ENCODE results near the gene C2orf74. TPM values are rescaled to one million over a fixed set of nuclear protein-coding genes. Genes with fewer than 3 reads are reported as not detected.
"Not testable (repeated sequence)": the region's sequence is repeated elsewhere in the genome, so short reads cannot be mapped to it uniquely, and the experiment has no call there.

C2orf74 gene
- total RNA-seq, 1 donor from 2014 or later, result 2.9 TPM

- FAIRE-seq, result no peak
- no peak for DNase-seq (ENCODE audit: low spot score in 2 of 2)
Observed at GRCh38 chr2:61167579-61167978, 5.6 kb downstream of the C2orf74 start.

- no peak for FAIRE-seq
- no peak for DNase-seq (ENCODE audit: low spot score in 2 of 2)
Observed at GRCh38 chr2:61172671-61173070, 10.7 kb downstream of the C2orf74 start.

- FAIRE-seq, result no peak
- DNase-seq (ENCODE audit: low spot score in 2 of 2), result no peak
Observed at GRCh38 chr2:61173116-61173515, 11.1 kb downstream of the C2orf74 start.

GRCh38 chr2:61175036-61175435 lies 13.0 kb downstream of the C2orf74 start:
- FAIRE-seq (no peak), DNase-seq (ENCODE audit: low spot score in 2 of 2) (no peak)

- DNase-seq (ENCODE audit: low spot score in 2 of 2) (peak; percentile 99), FAIRE-seq (no peak)
Observed at GRCh38 chr2:61176755-61177726, 15.1 kb downstream of the C2orf74 start.

GRCh38 chr2:61177727-61178549 lies 15.9 kb downstream of the C2orf74 start:
- FAIRE-seq, result no peak

GRCh38 chr2:61178603-61179545 lies 16.9 kb downstream of the C2orf74 start:
- FAIRE-seq (no peak), DNase-seq (ENCODE audit: low spot score in 2 of 2) (no peak)

More at GRCh38 chr2:61177727-61178549, 15.9 kb downstream of the C2orf74 start:
- DNase-seq (ENCODE audit: low spot score in 2 of 2), result peak in 1 of 2 donors; percentile 26

GRCh38 chr2:61179701-61180639 lies 18.0 kb downstream of the C2orf74 start:
- FAIRE-seq (no peak), DNase-seq (ENCODE audit: low spot score in 2 of 2) (no peak)

- FAIRE-seq (no peak), DNase-seq (ENCODE audit: low spot score in 2 of 2) (no peak)
Observed at GRCh38 chr2:61180686-61181085, 18.7 kb downstream of the C2orf74 start.

- FAIRE-seq, result no peak
- DNase-seq (ENCODE audit: low spot score in 2 of 2), result no peak
Observed at GRCh38 chr2:61181382-61182058, 19.5 kb downstream of the C2orf74 start.

- no peak for FAIRE-seq
- no peak for DNase-seq (ENCODE audit: low spot score in 2 of 2)
Observed at GRCh38 chr2:61182059-61182383, 20.0 kb downstream of the C2orf74 start.

GRCh38 chr2:61183795-61184194 lies 21.8 kb downstream of the C2orf74 start:
- no peak for FAIRE-seq
- no peak for DNase-seq (ENCODE audit: low spot score in 2 of 2)

- FAIRE-seq (no peak), DNase-seq (ENCODE audit: low spot score in 2 of 2) (no peak)
Observed at GRCh38 chr2:61184263-61184662, 22.3 kb downstream of the C2orf74 start.

GRCh38 chr2:61185231-61185728 lies 23.3 kb downstream of the C2orf74 start:
- DNase-seq (ENCODE audit: low spot score in 2 of 2) (no peak), FAIRE-seq (no peak)

- FAIRE-seq (no peak), DNase-seq (ENCODE audit: low spot score in 2 of 2) (no peak)
Observed at GRCh38 chr2:61187085-61187484, 25.1 kb downstream of the C2orf74 start.

- DNase-seq (ENCODE audit: low spot score in 2 of 2), result no peak
- FAIRE-seq, result no peak
Observed at GRCh38 chr2:61193670-61194561, 31.9 kb downstream of the C2orf74 start.

GRCh38 chr2:61194646-61195045 lies 32.7 kb downstream of the C2orf74 start:
- DNase-seq (ENCODE audit: low spot score in 2 of 2); FAIRE-seq: not testable (repeated sequence)

All from frontal cortex (tissue), 4 donors.